Measurements from ENCODE around the gene RANBP1. TPM values are rescaled to one million over a fixed set of nuclear protein-coding genes. Genes with fewer than 3 reads are reported as not detected.

The RANBP1 gene
- total and polyA plus RNA-seq, 2 of the 13 experiments (the other 11 are each of a cell fraction or from before 2014, with no cell fraction given): 181 to 492 TPM

GRCh38 chr22:20173772-20174171 lies 57.9 kb downstream of the RANBP1 start (continued):
- TF ChIP-seq, protein P1, sequence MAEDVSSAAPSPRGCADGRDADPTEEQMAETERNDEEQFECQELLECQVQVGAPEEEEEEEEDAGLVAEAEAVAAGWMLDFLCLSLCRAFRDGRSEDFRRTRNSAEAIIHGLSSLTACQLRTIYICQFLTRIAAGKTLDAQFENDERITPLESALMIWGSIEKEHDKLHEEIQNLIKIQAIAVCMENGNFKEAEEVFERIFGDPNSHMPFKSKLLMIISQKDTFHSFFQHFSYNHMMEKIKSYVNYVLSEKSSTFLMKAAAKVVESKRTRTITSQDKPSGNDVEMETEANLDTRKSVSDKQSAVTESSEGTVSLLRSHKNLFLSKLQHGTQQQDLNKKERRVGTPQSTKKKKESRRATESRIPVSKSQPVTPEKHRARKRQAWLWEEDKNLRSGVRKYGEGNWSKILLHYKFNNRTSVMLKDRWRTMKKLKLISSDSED (CRISPR knock-in tag; IDR thresholded peaks at IDR 0.05): no peak
- TF ChIP-seq ZNF761 (CRISPR knock-in tag; conservative IDR thresholded peaks at IDR 0.05): no peak
- TF ChIP-seq POLR2G (IDR thresholded peaks at IDR 0.05; ENCODE audit: low read depth, low read length): no peak
- TF ChIP-seq ZNF230 (CRISPR knock-in tag; IDR thresholded peaks at IDR 0.05): no peak
- TF ChIP-seq FOXA3 (CRISPR knock-in tag; IDR thresholded peaks at IDR 0.05): no peak
- no peak for TF ChIP-seq FOXO4 (CRISPR knock-in tag; conservative IDR thresholded peaks at IDR 0.05)
- TF ChIP-seq ZNF569 (CRISPR knock-in tag; IDR thresholded peaks at IDR 0.05; ENCODE audit: borderline replicate concordance): no peak
- TF ChIP-seq ZKSCAN5 (CRISPR knock-in tag; IDR thresholded peaks at IDR 0.05): no peak
- TF ChIP-seq ZNF782 (CRISPR knock-in tag; IDR thresholded peaks at IDR 0.05; ENCODE audit: borderline replicate concordance): no peak

DNA sequence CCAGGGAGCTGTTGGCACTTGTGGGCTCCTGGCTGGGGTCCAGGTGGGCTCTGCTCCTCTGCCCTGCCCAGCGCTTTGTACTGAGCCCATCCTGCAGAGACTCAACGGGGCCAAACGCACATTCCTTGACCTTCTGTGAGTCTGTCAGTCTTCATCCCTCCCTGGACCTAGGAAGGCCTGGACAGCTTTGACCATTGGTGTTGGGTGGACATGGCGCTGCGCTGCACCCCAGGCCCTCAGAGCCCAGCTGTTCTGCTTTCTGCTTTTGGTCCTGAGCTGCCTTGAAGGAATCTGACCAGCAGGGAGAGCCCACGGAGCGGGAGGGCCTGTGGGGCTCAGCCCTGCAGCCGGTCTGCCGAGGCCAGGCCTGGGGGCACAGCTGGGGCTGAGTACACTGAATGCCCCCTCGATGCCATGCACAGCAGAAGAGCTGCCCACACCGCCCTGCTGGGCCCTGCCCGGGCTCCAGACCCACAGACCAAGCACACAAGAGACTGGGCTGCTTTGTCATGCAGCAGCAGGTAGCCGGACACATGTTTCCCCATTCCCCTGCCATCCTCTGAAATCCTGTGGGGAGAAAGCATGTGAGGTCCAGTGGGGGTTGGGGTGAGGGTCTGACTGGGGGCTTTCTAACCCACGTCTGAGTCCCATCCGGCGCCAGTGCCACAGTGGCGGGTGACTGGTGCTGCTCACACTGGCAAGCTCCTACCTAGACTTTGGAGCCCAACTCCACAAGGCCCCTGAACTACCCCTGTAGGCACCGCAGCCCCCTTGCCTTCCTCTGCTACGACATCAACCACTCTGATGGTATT lies 59.1 kb downstream of the RANBP1 start:
- peaks cover 27 to 89% of the 10 kb centered on the region in 2 experiments for H3K27me3 ChIP-seq (ENCODE audit: control insufficient read depth in 1 of 2, insufficient read depth in 2 of 2, low read length in 2 of 2)
- BruUV-seq (replicated peaks): no TSS peak
- H3K4me1 ChIP-seq (ENCODE audit: insufficient read depth, low read length): peaks cover 6% of the 10 kb centered on the region; the same call in 1 of the 2 replicates
- no peak overlapping the region for H3K27ac ChIP-seq (ENCODE audit: extremely low read length, insufficient read depth, low read length)
- FAIRE-seq: no peak
- POLR2A ChIA-PET: no interaction called here
- intact Hi-C loops (cut with micrococcal nuclease; ENCODE audit: unreplicated experiment) (no loop called here), in situ Hi-C loops (cut with HindIII; ENCODE audit: extremely low pct_ligation_motif_present, low pct_unique_long_range_greater_than_20kb) (loop anchor here (25.0 kb wide), 1 partner anchor 1213 kb away; no protein-coding TSS in a partner anchor)
- H4K20me1 ChIP-seq (ENCODE audit: insufficient read depth, low read length): 0 out of 2 replicates have a peak, but pooled peaks cover 3% of the 10 kb centered on the region
- peak; percentile 81 for ATAC-seq
- H3K4me2 ChIP-seq (ENCODE audit: low read depth, low read length): no peak overlapping the region
- WGBS (ENCODE audit: low lambda C conversion rate): 2% methylated on average over 9 of the region's 19 CpGs
- no peak overlapping the region for H3K4me3 ChIP-seq (replicated peaks in 1 of 3; ENCODE audit: insufficient read depth in 1 of 3, low read depth in 2 of 3, low read length in 3 of 3)
- H3K79me2 ChIP-seq (ENCODE audit: insufficient read depth, low read length): no peaks in the 10 kb centered on the region
- no peak overlapping the region for H3K9ac ChIP-seq (ENCODE audit: insufficient read depth, low read depth, low read length)
- no peaks in the 10 kb centered on the region for H3K36me3 ChIP-seq (replicated peaks in 1 of 2; ENCODE audit: control insufficient read depth in 1 of 2, insufficient read depth in 2 of 2, low read length in 2 of 2)
- no peak overlapping the region for H2AFZ ChIP-seq (ENCODE audit: low read length)
- H3K9me3 ChIP-seq (ENCODE audit: low read length): no peaks in the 10 kb centered on the region
- CTCF ChIA-PET (ENCODE audit: low intra/inter-chr PET ratio, low total read pairs): no interaction called here
- DNase-seq (ENCODE audit: low spot score): no peak
- no peak for TF ChIP-seq ZC3H4 (CRISPR knock-in tag; IDR thresholded peaks at IDR 0.05; ENCODE audit: borderline replicate concordance)
- TF ChIP-seq JARID2 (CRISPR knock-in tag; IDR thresholded peaks at IDR 0.05; ENCODE audit: insufficient replicate concordance): no peak
- peak; percentile 59 for TF ChIP-seq ZNF768 (CRISPR knock-in tag; IDR thresholded peaks at IDR 0.05)
- TF ChIP-seq, protein P2, sequence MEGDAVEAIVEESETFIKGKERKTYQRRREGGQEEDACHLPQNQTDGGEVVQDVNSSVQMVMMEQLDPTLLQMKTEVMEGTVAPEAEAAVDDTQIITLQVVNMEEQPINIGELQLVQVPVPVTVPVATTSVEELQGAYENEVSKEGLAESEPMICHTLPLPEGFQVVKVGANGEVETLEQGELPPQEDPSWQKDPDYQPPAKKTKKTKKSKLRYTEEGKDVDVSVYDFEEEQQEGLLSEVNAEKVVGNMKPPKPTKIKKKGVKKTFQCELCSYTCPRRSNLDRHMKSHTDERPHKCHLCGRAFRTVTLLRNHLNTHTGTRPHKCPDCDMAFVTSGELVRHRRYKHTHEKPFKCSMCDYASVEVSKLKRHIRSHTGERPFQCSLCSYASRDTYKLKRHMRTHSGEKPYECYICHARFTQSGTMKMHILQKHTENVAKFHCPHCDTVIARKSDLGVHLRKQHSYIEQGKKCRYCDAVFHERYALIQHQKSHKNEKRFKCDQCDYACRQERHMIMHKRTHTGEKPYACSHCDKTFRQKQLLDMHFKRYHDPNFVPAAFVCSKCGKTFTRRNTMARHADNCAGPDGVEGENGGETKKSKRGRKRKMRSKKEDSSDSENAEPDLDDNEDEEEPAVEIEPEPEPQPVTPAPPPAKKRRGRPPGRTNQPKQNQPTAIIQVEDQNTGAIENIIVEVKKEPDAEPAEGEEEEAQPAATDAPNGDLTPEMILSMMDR (CRISPR knock-in tag; IDR thresholded peaks at IDR 0.05): peak; percentile 71
- TF ChIP-seq STAG1 (CRISPR knock-in tag; IDR thresholded peaks at IDR 0.05): peak; percentile 63
